A673 (cell line): Measurements from ENCODE around the gene EPRS1.
"Not testable (repeated sequence)": the region's sequence is repeated elsewhere in the genome, so short reads cannot be mapped to it uniquely, and the experiment has no call there.

Source experiments
- CTCF ChIP-seq: fragments of 300-800, 200-600 bp; sonication (generic); conservative IDR thresholded peaks from 2 replicates; pipeline ENCODE4 v1.5.1; 2017; ENCODE audit warnings: low read depth, mild to moderate bottlenecking, antibody characterized with exemption, low read length, moderate library complexity, mixed read lengths
- EZH2 ChIP-seq: fragments of 200-600 bp; sonication (generic); IDR thresholded peaks from 2 replicates; pipeline ENCODE4 v1.6.1; 2017; ENCODE audit warnings: borderline replicate concordance, low read depth, mild to moderate bottlenecking, mixed read lengths, antibody characterized with exemption, low read length; ENCODE audit not compliant: poor library complexity, severe bottlenecking

GRCh38 chr1:220037810-220038209, 8.5 kb downstream of the EPRS1 start:
- TF ChIP-seq CTCF, EZH2: not testable (repeated sequence)
